Neutrophil (primary cell): ENCODE measurements around the gene PLPP3.

Experiments used
- H3K27ac ChIP-seq: fragments of 200-600 bp; sonication (generic); 2 replicates; pipeline ENCODE4 v1.5.1; 2016; ENCODE audit warnings: mild to moderate bottlenecking, moderate library complexity
- H3K27me3 ChIP-seq: fragments of 200-600 bp; sonication (generic); 2 replicates; pipeline ENCODE4 v1.6.0; 2016; ENCODE audit warnings: mild to moderate bottlenecking
- H3K36me3 ChIP-seq: fragments of 200-600 bp; sonication (generic); 2 replicates; pipeline ENCODE4 v1.5.1; 2017
- H3K4me1 ChIP-seq, 2 experiments: fragments of 200-600 bp in 1 of 2; sonication (generic) in 1 of 2; 1 replicate in 1 of 2; 2 replicates in 1 of 2; pipeline versions ENCODE4 v1.5.1 to v1.6.1; 2013 to 2016; ENCODE audit warnings: low read depth in 1 of 2, low read length in 1 of 2, mild to moderate bottlenecking in 1 of 2, moderate library complexity in 1 of 2; ENCODE audit not compliant: control insufficient read depth in 1 of 2, insufficient read depth in 1 of 2
- H3K4me3 ChIP-seq, 2 experiments: fragments of 200-600 bp in 1 of 2; sonication (generic) in 1 of 2; 1 replicate in 1 of 2; 2 replicates in 1 of 2; pipeline ENCODE4 v1.5.1; 2013 to 2016; ENCODE audit warnings: low read depth in 1 of 2, low read length in 1 of 2, mild to moderate bottlenecking in 1 of 2, moderate library complexity in 1 of 2
- H3K9me3 ChIP-seq: fragments of 200-600 bp; sonication (generic); 2 replicates; pipeline ENCODE4 v1.5.1; 2016
- CTCF ChIP-seq: fragments of 200-600 bp; sonication (generic); IDR thresholded peaks from 2 replicates; pipeline ENCODE4 v1.5.1; 2016; ENCODE audit warnings: antibody characterized with exemption

PLPP3 gene

GRCh38 chr1:56522680-56523079 is 56.7 kb downstream of the PLPP3 start:
- Histone ChIP-seq H3K9me3 (no peaks in the 10 kb centered on the region), H3K27me3 (no peaks in the 10 kb centered on the region), H3K36me3 (no peaks in the 10 kb centered on the region), H3K27ac (peak overlapping the region; percentile 50), H3K4me3 (no peak overlapping the region), H3K4me1 (peaks cover 48 to 60% of the 10 kb centered on the region in 2 experiments)
- TF ChIP-seq CTCF = no peak

GRCh38 chr1:56520016-56520601 is 59.3 kb downstream of the PLPP3 start:
- no peak for TF ChIP-seq CTCF
- Histone ChIP-seq H3K9me3 (no peaks in the 10 kb centered on the region), H3K27ac (no peak overlapping the region), H3K27me3 (no peaks in the 10 kb centered on the region), H3K4me1 (peaks cover 51 to 60% of the 10 kb centered on the region in 2 experiments), H3K36me3 (no peaks in the 10 kb centered on the region), H3K4me3 (no peak overlapping the region)

GRCh38 chr1:56517404-56518130 is 61.8 kb downstream of the PLPP3 start:
- Histone ChIP-seq H3K27ac (peak overlapping the region; percentile 83), H3K36me3 (no peaks in the 10 kb centered on the region), H3K4me1 (peaks cover 28 to 35% of the 10 kb centered on the region in 2 experiments)

GRCh38 chr1:56516539-56517252 is 62.7 kb downstream of the PLPP3 start:
- Histone ChIP-seq H3K4me3 (peak overlapping the region; percentile 46 to 47), H3K36me3 (peaks cover 5% of the 10 kb centered on the region), H3K27ac (peak overlapping the region; percentile 83), H3K4me1 (peaks cover 24 to 28% of the 10 kb centered on the region in 2 experiments), H3K9me3 (no peaks in the 10 kb centered on the region), H3K27me3 (no peaks in the 10 kb centered on the region)
- TF ChIP-seq CTCF = no peak

More at GRCh38 chr1:56517404-56518130, 61.8 kb downstream of the PLPP3 start:
- no peaks in the 10 kb centered on the region for H3K9me3 ChIP-seq
- peak overlapping the region; percentile 46 to 47 for H3K4me3 ChIP-seq
- no peak for TF ChIP-seq CTCF
- no peaks in the 10 kb centered on the region for H3K27me3 ChIP-seq

GRCh38 chr1:56515898-56516538 is 63.3 kb downstream of the PLPP3 start:
- TF ChIP-seq CTCF = no peak
- H3K9me3 ChIP-seq = no peaks in the 10 kb centered on the region
- peak overlapping the region; percentile 46 to 47 for H3K4me3 ChIP-seq
- peaks cover 12% of the 10 kb centered on the region for H3K36me3 ChIP-seq
- H3K27ac ChIP-seq = peak overlapping the region; percentile 83
- H3K27me3 ChIP-seq = no peaks in the 10 kb centered on the region
- peaks cover 24 to 28% of the 10 kb centered on the region in 2 experiments for H3K4me1 ChIP-seq
